ENCODE results near the gene TLK2. TPM values are rescaled to one million over a fixed set of nuclear protein-coding genes. Genes with fewer than 3 reads are reported as not detected.

Gene TLK2
- total RNA-seq, 1 experiment from 2014 or later, result 68.8 TPM

DNA sequence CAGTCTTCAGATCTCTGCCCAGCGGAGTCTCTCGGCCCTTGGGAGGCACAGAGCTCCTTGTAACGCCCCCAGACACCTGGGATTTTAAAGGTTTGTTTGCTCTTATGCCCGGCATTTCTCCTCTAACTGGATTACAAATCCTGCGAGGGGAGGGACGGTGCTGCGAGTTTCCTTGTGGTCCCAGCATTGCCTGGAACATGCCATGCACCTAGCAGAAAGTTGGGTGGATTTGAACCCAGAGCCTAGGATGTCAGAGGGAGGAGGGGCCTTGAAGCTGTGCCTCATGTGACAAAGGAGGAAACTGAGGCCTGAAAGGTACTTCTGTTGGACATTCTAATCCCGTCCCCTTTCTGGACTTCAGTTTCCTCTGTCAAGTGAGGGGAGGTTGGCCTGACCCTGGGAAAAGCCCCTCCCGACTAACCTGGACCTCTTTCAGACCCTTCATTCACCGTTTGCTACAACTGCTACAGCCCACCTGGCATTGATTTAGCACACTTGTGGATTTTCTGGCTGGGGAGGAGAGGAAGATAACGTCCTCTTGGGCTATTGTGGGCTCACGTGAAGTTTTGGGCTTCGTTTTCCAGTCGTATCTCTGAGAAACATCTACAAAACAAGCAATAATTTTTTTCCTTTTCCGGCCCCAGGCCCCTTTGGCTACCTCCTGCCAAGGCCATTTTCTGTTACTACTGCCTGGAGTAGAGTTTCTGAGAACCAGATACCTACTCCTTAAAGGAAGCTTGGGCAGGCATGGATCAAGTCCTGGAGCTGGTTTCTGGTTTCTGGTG lies 179.7 kb downstream of the TLK2 start:
- H3K4me3 ChIP-seq (ENCODE audit: low read depth, low read length), result no peak overlapping the region
- DNase-seq, result no peak
- POLR2A ChIA-PET, result no interaction called here
- H3K36me3 ChIP-seq (ENCODE audit: control insufficient read depth, insufficient read depth, low read length), result no peaks in the 10 kb centered on the region
- Mint-ChIP-seq H3K36me3 (ENCODE audit: insufficient read depth, unreplicated experiment) (no peaks in the 10 kb centered on the region), H3K9me3 (ENCODE audit: unreplicated experiment) (peaks cover 17% of the 10 kb centered on the region), H3K27me3 (ENCODE audit: insufficient read depth, unreplicated experiment) (peaks cover 21% of the 10 kb centered on the region), H3K4me1 (ENCODE audit: low read depth, unreplicated experiment) (peaks cover 9% of the 10 kb centered on the region), H3K4me3 (ENCODE audit: unreplicated experiment) (no peak overlapping the region), H3K27ac (ENCODE audit: unreplicated experiment) (no peak overlapping the region)
- H3K4me1 ChIP-seq, result 0 out of 2 replicates have a peak, but pooled peaks cover 4% of the 10 kb centered on the region
- TF ChIP-seq, protein P1, sequence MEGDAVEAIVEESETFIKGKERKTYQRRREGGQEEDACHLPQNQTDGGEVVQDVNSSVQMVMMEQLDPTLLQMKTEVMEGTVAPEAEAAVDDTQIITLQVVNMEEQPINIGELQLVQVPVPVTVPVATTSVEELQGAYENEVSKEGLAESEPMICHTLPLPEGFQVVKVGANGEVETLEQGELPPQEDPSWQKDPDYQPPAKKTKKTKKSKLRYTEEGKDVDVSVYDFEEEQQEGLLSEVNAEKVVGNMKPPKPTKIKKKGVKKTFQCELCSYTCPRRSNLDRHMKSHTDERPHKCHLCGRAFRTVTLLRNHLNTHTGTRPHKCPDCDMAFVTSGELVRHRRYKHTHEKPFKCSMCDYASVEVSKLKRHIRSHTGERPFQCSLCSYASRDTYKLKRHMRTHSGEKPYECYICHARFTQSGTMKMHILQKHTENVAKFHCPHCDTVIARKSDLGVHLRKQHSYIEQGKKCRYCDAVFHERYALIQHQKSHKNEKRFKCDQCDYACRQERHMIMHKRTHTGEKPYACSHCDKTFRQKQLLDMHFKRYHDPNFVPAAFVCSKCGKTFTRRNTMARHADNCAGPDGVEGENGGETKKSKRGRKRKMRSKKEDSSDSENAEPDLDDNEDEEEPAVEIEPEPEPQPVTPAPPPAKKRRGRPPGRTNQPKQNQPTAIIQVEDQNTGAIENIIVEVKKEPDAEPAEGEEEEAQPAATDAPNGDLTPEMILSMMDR (IDR thresholded peaks at IDR 0.05; ENCODE audit: insufficient read depth in 1 of 2, low read depth in 1 of 2, low read length in 1 of 2, severe bottlenecking in 1 of 2, unreplicated experiment in 1 of 2), result no peak
- intact Hi-C loops (cut with micrococcal nuclease; ENCODE audit: unreplicated experiment), result no loop called here
- CTCF ChIA-PET, result no interaction called here
- peaks cover 12% of the 10 kb centered on the region; the same call in 1 of the 2 replicates for H3K9me3 ChIP-seq
- no peaks in the 10 kb centered on the region for H3K27me3 ChIP-seq (replicated peaks; ENCODE audit: control insufficient read depth, insufficient read depth, low read length)
- no TSS peak for BruUV-seq (replicated peaks)

DNA sequence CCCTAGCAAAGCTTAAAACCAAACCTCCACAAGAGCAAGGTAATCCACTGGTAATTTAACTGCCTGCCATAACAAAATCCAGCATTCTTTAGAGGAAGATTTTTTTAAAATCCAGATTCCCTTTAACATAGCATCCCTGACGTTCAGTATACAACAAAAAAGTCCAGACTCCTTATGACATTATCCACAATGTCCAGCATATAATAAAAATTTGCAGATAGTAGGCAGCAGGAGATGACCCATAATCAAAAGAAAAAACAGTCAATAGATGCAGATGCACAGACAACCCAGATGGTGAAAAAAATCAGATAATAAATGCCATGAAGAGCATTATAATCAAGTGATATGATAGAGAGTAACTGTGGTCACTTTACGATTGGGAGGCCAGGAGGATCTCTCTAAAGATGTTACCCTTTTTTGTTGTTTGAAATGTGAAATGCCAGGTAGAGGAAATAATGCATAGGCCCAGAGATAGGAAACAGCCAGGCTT lies 182.0 kb downstream of the TLK2 start:
- TF ChIP-seq, protein P1 (IDR thresholded peaks at IDR 0.05; ENCODE audit: insufficient read depth in 1 of 2, low read depth in 1 of 2, low read length in 1 of 2, severe bottlenecking in 1 of 2, unreplicated experiment in 1 of 2), result no peak
- H3K9me3 Mint-ChIP-seq (ENCODE audit: unreplicated experiment), result peaks cover 17% of the 10 kb centered on the region
- DNase-seq, result no peak
- H3K36me3 ChIP-seq (ENCODE audit: control insufficient read depth, insufficient read depth, low read length), result no peaks in the 10 kb centered on the region
- H3K27me3 ChIP-seq (replicated peaks; ENCODE audit: control insufficient read depth, insufficient read depth, low read length), result no peaks in the 10 kb centered on the region
- H3K4me3 Mint-ChIP-seq (ENCODE audit: unreplicated experiment), result no peak overlapping the region
- H3K27me3 Mint-ChIP-seq (ENCODE audit: insufficient read depth, unreplicated experiment), result peaks cover 25% of the 10 kb centered on the region
- ChIA-PET POLR2A (no interaction called here), CTCF (no interaction called here)
- BruUV-seq (replicated peaks), result no TSS peak
- H3K9me3 ChIP-seq, result peaks cover 12% of the 10 kb centered on the region; the same call in 1 of the 2 replicates
- H3K4me3 ChIP-seq (ENCODE audit: low read depth, low read length), result no peak overlapping the region
- intact Hi-C loops (cut with micrococcal nuclease; ENCODE audit: unreplicated experiment), result no loop called here
- no peaks in the 10 kb centered on the region for H3K4me1 ChIP-seq
- no peaks in the 10 kb centered on the region for H3K36me3 Mint-ChIP-seq (ENCODE audit: insufficient read depth, unreplicated experiment)
- no peaks in the 10 kb centered on the region for H3K4me1 Mint-ChIP-seq (ENCODE audit: low read depth, unreplicated experiment)
- H3K27ac Mint-ChIP-seq (ENCODE audit: unreplicated experiment), result no peak overlapping the region

DNA sequence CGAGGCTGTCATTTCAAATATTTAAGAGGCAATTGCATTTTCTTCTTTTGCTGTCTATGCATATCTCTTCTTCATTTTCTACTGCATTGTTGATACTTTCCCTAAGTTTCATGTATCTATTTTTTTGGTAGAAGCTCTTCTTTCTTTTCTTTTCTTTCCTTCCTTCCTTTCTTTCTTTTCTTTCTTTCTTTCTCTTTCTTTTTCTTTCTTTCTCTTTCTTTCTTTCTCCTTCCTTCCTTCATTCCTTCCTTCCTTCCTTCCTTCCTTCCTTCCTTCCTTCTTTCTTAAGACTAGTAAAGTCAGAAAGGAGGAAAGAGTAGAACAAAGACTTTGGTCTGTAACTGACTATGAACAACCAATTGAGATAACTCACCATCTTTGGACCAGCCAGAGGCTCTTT lies 182.7 kb downstream of the TLK2 start:
- no peak for DNase-seq
- no peaks in the 10 kb centered on the region for H3K4me1 Mint-ChIP-seq (ENCODE audit: low read depth, unreplicated experiment)
- no peak overlapping the region for H3K27ac Mint-ChIP-seq (ENCODE audit: unreplicated experiment)
- intact Hi-C loops (cut with micrococcal nuclease; ENCODE audit: unreplicated experiment), result no loop called here
- H3K36me3 Mint-ChIP-seq (ENCODE audit: insufficient read depth, unreplicated experiment), result no peaks in the 10 kb centered on the region
- Histone ChIP-seq H3K4me1 (no peaks in the 10 kb centered on the region), H3K36me3 (ENCODE audit: control insufficient read depth, insufficient read depth, low read length) (no peaks in the 10 kb centered on the region), H3K4me3 (ENCODE audit: low read depth, low read length) (no peak overlapping the region), H3K27me3 (replicated peaks; ENCODE audit: control insufficient read depth, insufficient read depth, low read length) (no peaks in the 10 kb centered on the region), H3K9me3 (peaks cover 12% of the 10 kb centered on the region; the same call in 1 of the 2 replicates)
- ChIA-PET CTCF (no interaction called here), POLR2A (no interaction called here)
- peaks cover 25% of the 10 kb centered on the region for H3K27me3 Mint-ChIP-seq (ENCODE audit: insufficient read depth, unreplicated experiment)
- no peak overlapping the region for H3K4me3 Mint-ChIP-seq (ENCODE audit: unreplicated experiment)
- TF ChIP-seq, protein P1 (IDR thresholded peaks at IDR 0.05; ENCODE audit: insufficient read depth in 1 of 2, low read depth in 1 of 2, low read length in 1 of 2, severe bottlenecking in 1 of 2, unreplicated experiment in 1 of 2), result no peak
- H3K9me3 Mint-ChIP-seq (ENCODE audit: unreplicated experiment), result peaks cover 17% of the 10 kb centered on the region
- BruUV-seq (replicated peaks), result no TSS peak

Measured in Caco-2 (cell line).